HG02763 (cell line): Measurements from ENCODE around the gene TSC22D2.
"Not testable (repeated sequence)": the region's sequence is repeated elsewhere in the genome, so short reads cannot be mapped to it uniquely, and the experiment has no call there.

Experiments used
- ATAC-seq: cut with Tn5 transposase; IDR thresholded peaks from one replicate; pipeline ENCODE4 v1.9.1; 2021; ENCODE audit warnings: mild to moderate bottlenecking, moderate library complexity; ENCODE audit not compliant: unreplicated experiment

Gene TSC22D2

GRCh38 chr3:150479370-150479769 lies 71.3 kb downstream of the TSC22D2 start:
- ATAC-seq, result no peak

GRCh38 chr3:150480877-150481276 lies 72.8 kb downstream of the TSC22D2 start:
- ATAC-seq, result no peak

GRCh38 chr3:150483226-150483625 lies 75.1 kb downstream of the TSC22D2 start:
- no peak for ATAC-seq

- no peak for ATAC-seq
These were observed 76.3 kb downstream of the TSC22D2 start for GRCh38 chr3:150484410-150484809.

GRCh38 chr3:150488867-150489266 lies 80.8 kb downstream of the TSC22D2 start:
- no peak for ATAC-seq

- ATAC-seq, result no peak
These were observed 82.3 kb downstream of the TSC22D2 start for GRCh38 chr3:150490277-150490986.

GRCh38 chr3:150494411-150494977 lies 86.4 kb downstream of the TSC22D2 start:
- ATAC-seq, result no peak

GRCh38 chr3:150495149-150495548 lies 87.1 kb downstream of the TSC22D2 start:
- no peak for ATAC-seq

GRCh38 chr3:150495563-150496168 lies 87.6 kb downstream of the TSC22D2 start:
- ATAC-seq, result no peak

- no peak for ATAC-seq
These were observed 89.9 kb downstream of the TSC22D2 start for GRCh38 chr3:150497956-150498355.

GRCh38 chr3:150500960-150501359 lies 92.9 kb downstream of the TSC22D2 start:
- ATAC-seq, result not testable (repeated sequence)

GRCh38 chr3:150503402-150504099 lies 95.5 kb downstream of the TSC22D2 start:
- no peak for ATAC-seq

- ATAC-seq, result no peak
These were observed 96.4 kb downstream of the TSC22D2 start for GRCh38 chr3:150504483-150504882.

- no peak for ATAC-seq
These were observed 100.3 kb downstream of the TSC22D2 start for GRCh38 chr3:150508401-150508800.

GRCh38 chr3:150509780-150510179 lies 101.7 kb downstream of the TSC22D2 start:
- no peak for ATAC-seq

- no peak for ATAC-seq
These were observed 103.2 kb downstream of the TSC22D2 start for GRCh38 chr3:150511122-150511821.

- ATAC-seq, result no peak
These were observed 107.1 kb downstream of the TSC22D2 start for GRCh38 chr3:150515210-150515609.
